ENCODE measurements around the gene GPC3. TPM values are rescaled to one million over a fixed set of nuclear protein-coding genes. Genes with fewer than 3 reads are reported as not detected.

The GPC3 gene
- total RNA-seq, 4 donors from 2014 or later = 1.4 to 5.8 (median 2.7) TPM

DNA sequence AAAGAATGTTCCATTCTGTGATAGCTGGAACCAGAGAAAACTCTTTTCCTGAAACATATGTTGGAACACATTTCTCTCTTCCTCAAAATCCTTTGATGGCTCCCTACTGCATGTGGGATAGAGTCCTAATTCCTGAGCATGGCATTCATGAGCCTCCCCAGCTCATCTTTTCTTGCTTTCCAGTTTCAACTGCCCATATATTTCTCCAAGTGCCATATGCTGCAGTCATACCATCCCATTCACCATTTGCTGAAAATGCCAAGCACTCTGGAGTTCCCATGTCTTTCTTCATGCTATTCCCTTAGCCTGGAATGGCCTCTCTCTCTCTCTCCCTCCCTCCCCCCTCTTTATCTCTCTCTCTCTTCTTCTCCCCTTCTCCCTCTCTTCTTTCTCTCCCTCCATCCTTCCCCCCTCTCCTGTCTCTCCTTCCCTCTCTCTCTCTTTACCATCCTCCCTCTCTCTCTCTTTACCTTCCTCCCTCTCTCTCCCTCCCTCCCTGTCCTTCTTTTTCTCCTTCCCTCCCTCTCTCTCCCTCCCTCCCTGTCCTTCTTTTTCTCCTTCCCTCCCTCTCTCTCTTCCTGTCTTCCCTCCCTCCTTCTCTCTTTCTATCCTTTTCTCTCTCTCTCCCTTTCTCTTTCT lies 436.0 kb downstream of the GPC3 start:
- DNase-seq (no peak), ATAC-seq (no peak)
- Histone ChIP-seq H3K9me3 (no peaks in the 10 kb centered on the region), H3K4me3 (no peak overlapping the region), H3K36me3 (no peaks in the 10 kb centered on the region), H3K27me3 (no peaks in the 10 kb centered on the region), H3K27ac (no peak overlapping the region), H3K4me1 (no peaks in the 10 kb centered on the region)
- in situ Hi-C loops (cut with MboI; ENCODE audit: low sequenced_read_pairs in 4 of 4) = no loop called here
- intact Hi-C loops (cut with DNase I; ENCODE audit: low total_unique reads) = loop anchor here (10.0 kb wide), 1 partner anchor 135 kb away; the partner anchor contains the start of gene GPC4
- no peak for TF ChIP-seq POLR2A (IDR thresholded peaks at IDR 0.05)
- TF ChIP-seq, protein P1, sequence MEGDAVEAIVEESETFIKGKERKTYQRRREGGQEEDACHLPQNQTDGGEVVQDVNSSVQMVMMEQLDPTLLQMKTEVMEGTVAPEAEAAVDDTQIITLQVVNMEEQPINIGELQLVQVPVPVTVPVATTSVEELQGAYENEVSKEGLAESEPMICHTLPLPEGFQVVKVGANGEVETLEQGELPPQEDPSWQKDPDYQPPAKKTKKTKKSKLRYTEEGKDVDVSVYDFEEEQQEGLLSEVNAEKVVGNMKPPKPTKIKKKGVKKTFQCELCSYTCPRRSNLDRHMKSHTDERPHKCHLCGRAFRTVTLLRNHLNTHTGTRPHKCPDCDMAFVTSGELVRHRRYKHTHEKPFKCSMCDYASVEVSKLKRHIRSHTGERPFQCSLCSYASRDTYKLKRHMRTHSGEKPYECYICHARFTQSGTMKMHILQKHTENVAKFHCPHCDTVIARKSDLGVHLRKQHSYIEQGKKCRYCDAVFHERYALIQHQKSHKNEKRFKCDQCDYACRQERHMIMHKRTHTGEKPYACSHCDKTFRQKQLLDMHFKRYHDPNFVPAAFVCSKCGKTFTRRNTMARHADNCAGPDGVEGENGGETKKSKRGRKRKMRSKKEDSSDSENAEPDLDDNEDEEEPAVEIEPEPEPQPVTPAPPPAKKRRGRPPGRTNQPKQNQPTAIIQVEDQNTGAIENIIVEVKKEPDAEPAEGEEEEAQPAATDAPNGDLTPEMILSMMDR (IDR thresholded peaks at IDR 0.05 in 4 of 5, conservative IDR thresholded peaks at IDR 0.05 in 1 of 5) = no peak

DNA sequence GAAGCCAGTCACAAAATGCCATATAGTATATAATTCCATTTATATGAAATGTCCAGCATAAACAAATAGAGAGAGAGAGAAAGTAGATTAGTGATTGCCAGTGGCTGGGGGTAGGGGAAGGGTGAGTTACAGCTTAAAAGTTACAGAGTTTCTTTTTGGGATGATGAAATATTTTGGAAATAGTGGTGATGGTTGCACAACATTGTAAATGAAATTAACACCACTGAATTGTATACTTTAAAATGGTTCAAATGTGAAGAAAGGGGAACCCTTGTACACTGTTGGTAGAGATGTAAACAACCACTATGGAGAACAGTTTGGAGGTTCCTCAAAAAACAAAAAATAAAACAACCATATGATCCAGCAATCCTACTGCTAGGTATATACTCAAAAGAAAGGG lies 439.0 kb downstream of the GPC3 start:
- in situ Hi-C loops (cut with MboI; ENCODE audit: low sequenced_read_pairs in 4 of 4) (no loop called here), intact Hi-C loops (cut with DNase I; ENCODE audit: low total_unique reads) (loop anchor here (10.0 kb wide), 1 partner anchor 132 kb away; the partner anchor contains the start of gene GPC4)
- H3K4me3 ChIP-seq = no peak overlapping the region
- no peaks in the 10 kb centered on the region for H3K9me3 ChIP-seq
- TF ChIP-seq, protein P1 (IDR thresholded peaks at IDR 0.05 in 4 of 5, conservative IDR thresholded peaks at IDR 0.05 in 1 of 5) = no peak
- no peak for TF ChIP-seq POLR2A (IDR thresholded peaks at IDR 0.05)
- no peak overlapping the region for H3K27ac ChIP-seq
- H3K36me3 ChIP-seq = no peaks in the 10 kb centered on the region
- DNase-seq (no peak), ATAC-seq (no peak)
- peaks cover 0 to 9% of the 10 kb centered on the region in 2 donors for H3K4me1 ChIP-seq
- no peaks in the 10 kb centered on the region for H3K27me3 ChIP-seq

DNA sequence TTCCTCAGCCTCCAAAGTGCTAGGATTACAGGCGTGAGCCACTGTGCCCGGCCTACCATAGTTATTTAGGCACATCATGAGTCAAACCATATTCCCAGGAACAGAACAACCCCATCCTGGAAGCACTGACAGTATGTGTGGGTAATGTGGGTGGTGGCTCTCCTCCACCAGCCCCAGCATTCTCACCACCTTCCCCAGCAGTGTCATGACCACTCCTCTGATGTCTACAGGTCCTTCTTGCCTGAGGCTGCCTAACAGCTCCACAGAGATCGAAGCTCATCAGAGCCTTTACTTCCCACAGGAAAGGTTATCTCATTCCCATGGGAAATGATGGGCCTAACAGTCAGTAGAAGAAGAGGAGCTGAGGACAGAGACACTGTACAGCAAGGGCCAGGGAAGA lies 440.6 kb downstream of the GPC3 start:
- in situ Hi-C loops (cut with MboI; ENCODE audit: low sequenced_read_pairs in 4 of 4) (no loop called here), intact Hi-C loops (cut with DNase I; ENCODE audit: low total_unique reads) (loop anchor here (10.0 kb wide), 1 partner anchor 130 kb away; the partner anchor contains the start of gene GPC4)
- ATAC-seq = no peak
- TF ChIP-seq, protein P1 (IDR thresholded peaks at IDR 0.05 in 4 of 5, conservative IDR thresholded peaks at IDR 0.05 in 1 of 5) = no peak
- no peak for TF ChIP-seq POLR2A (IDR thresholded peaks at IDR 0.05)
- Histone ChIP-seq H3K9me3 (no peaks in the 10 kb centered on the region), H3K27ac (no peak overlapping the region), H3K4me3 (no peak overlapping the region), H3K4me1 (peaks cover 0 to 9% of the 10 kb centered on the region in 2 donors), H3K36me3 (no peaks in the 10 kb centered on the region), H3K27me3 (no peaks in the 10 kb centered on the region)
- DNase-seq = no peak

DNA sequence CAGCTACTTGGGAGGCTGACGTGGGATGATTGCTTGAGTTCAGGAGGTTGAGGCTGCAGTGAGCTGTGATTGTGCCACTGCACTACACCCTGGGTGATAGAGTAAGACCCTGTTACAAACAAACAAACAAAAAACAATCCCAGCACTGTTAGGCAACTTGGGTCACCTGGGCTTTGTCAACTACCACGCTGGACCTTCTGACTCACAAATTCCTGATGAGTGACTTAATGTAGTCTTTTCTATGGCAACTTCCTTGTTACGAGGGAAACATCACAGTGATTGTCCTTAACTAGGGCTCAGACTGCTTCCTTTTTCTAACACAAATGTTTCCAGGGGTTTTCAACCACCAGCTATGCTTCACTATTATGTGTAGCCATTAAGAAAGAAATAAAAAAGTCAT lies 441.3 kb downstream of the GPC3 start:
- H3K4me1 ChIP-seq = peaks cover 0 to 9% of the 10 kb centered on the region in 2 donors
- H3K9me3 ChIP-seq = no peaks in the 10 kb centered on the region
- H3K4me3 ChIP-seq = no peak overlapping the region
- DNase-seq (no peak), ATAC-seq (peak in 1 of 2 donors; percentile 50)
- no peak overlapping the region for H3K27ac ChIP-seq
- intact Hi-C loops (cut with DNase I; ENCODE audit: low total_unique reads) (loop anchor here (10.0 kb wide), 1 partner anchor 129 kb away; the partner anchor contains the start of gene GPC4), in situ Hi-C loops (cut with MboI; ENCODE audit: low sequenced_read_pairs in 4 of 4) (no loop called here)
- H3K36me3 ChIP-seq = no peaks in the 10 kb centered on the region
- TF ChIP-seq, protein P1 (IDR thresholded peaks at IDR 0.05 in 4 of 5, conservative IDR thresholded peaks at IDR 0.05 in 1 of 5) = no peak
- no peak for TF ChIP-seq POLR2A (IDR thresholded peaks at IDR 0.05)
- H3K27me3 ChIP-seq = no peaks in the 10 kb centered on the region
